Esophagus squamous epithelium (tissue), 4 donors: ENCODE data around the gene KLHL42.

ENCODE experiments used
- CTCF ChIP-seq, 6 experiments: fragments of 450-650 bp in 4 of 6; fragments of 200-600 bp in 2 of 6; sonication (generic) in 2 of 6; IDR thresholded peaks; one replicate each; pipeline ENCODE4 v1.5.1; 2016 to 2019; ENCODE audit warnings: antibody characterized with exemption in 6 of 6, mild to moderate bottlenecking in 4 of 6, moderate library complexity in 4 of 6
- POLR2A ChIP-seq, 4 donors: fragments of 450-650 bp; IDR thresholded peaks; one replicate each; pipeline ENCODE4 v1.6.1; 2017; ENCODE audit warnings: antibody characterized with exemption in 4 of 4, mild to moderate bottlenecking in 4 of 4, moderate library complexity in 3 of 4

- TF ChIP-seq CTCF (IDR thresholded peaks at IDR 0.05) (no peak), POLR2A (IDR thresholded peaks at IDR 0.05) (no peak)
These were observed 23.3 kb upstream of the KLHL42 start for GRCh38 chr12:27756670-27757195.
